Neural cell (in vitro differentiated cells): ENCODE results near the gene MEGF11. TPM values are rescaled to one million over a fixed set of nuclear protein-coding genes. Genes with fewer than 3 reads are reported as not detected.

ENCODE experiments used
- H2AFZ ChIP-seq: fragments of 200-600, 300-800 bp; sonication (generic), shearing (Covaris generic); 2 replicates; pipeline ENCODE4 v1.6.0; 2014; ENCODE audit warnings: low read depth, mild to moderate bottlenecking, antibody characterized with exemption, low read length, moderate library complexity
- H3F3A ChIP-seq: fragments of 200-600 bp; shearing (Covaris generic); 2 replicates; pipeline ENCODE4 v1.6.1; 2016; ENCODE audit warnings: mild to moderate bottlenecking, moderate library complexity, mixed read lengths, antibody characterized with exemption, low read length; ENCODE audit not compliant: insufficient read depth, poor library complexity, severe bottlenecking
- H3K27ac ChIP-seq: fragments of 200-600, 300-800 bp; sonication (generic), shearing (Covaris generic); 2 replicates; pipeline ENCODE4 v1.5.1; 2014; ENCODE audit warnings: mild to moderate bottlenecking, low read length, moderate library complexity
- H3K27me3 ChIP-seq: fragments of 300-800, 200-600 bp; sonication (generic), shearing (Covaris generic); 2 replicates; pipeline ENCODE4 v1.6.0; 2014; ENCODE audit warnings: mild to moderate bottlenecking, low read depth, low read length, moderate library complexity; ENCODE audit not compliant: insufficient read depth
- H3K36me3 ChIP-seq: fragments of 300-800, 200-600 bp; sonication (generic), shearing (Covaris generic); 2 replicates; pipeline ENCODE4 v1.5.1; 2014; ENCODE audit warnings: mild to moderate bottlenecking, antibody characterized with exemption, low read length, moderate library complexity; ENCODE audit not compliant: insufficient read depth
- H3K4me2 ChIP-seq: fragments of 300-800, 200-600 bp; sonication (generic), shearing (Covaris generic); 2 replicates; pipeline ENCODE4 v1.6.0; 2014; ENCODE audit warnings: mild to moderate bottlenecking, low read length
- H3K4me3 ChIP-seq: fragments of 300-800, 200-600 bp; sonication (generic), shearing (Covaris generic); 2 replicates; pipeline ENCODE4 v1.5.1; 2014; ENCODE audit warnings: mild to moderate bottlenecking, low read length, moderate library complexity
- H3K79me2 ChIP-seq: fragments of 200-600 bp; shearing (Covaris generic); replicated peaks from 2 replicates; pipeline ENCODE4 v1.6.0; 2014; ENCODE audit warnings: mild to moderate bottlenecking, low read length, moderate library complexity; ENCODE audit not compliant: insufficient read depth
- H3K9ac ChIP-seq: fragments of 300-800, 200-600 bp; sonication (generic), shearing (Covaris generic); 2 replicates; pipeline ENCODE4 v1.6.1; 2016; ENCODE audit warnings: mild to moderate bottlenecking, low read length, mixed read lengths
- H3K9me2 ChIP-seq: fragments of 200-600 bp; shearing (Covaris generic); 2 replicates; pipeline ENCODE4 v1.6.1; 2016; ENCODE audit warnings: mild to moderate bottlenecking, low read length, mixed read lengths; ENCODE audit not compliant: insufficient read depth
- H3K9me3 ChIP-seq: fragments of 200-600, 300-800 bp; sonication (generic), shearing (Covaris generic); 2 replicates; pipeline ENCODE4 v1.6.1; 2016; ENCODE audit warnings: mild to moderate bottlenecking, mixed run types, low read length, moderate library complexity, mixed read lengths
- H4K20me1 ChIP-seq: fragments of 200-600 bp; shearing (Covaris generic); 2 replicates; pipeline ENCODE4 v1.6.1; 2016; ENCODE audit warnings: mild to moderate bottlenecking, mixed run types; ENCODE audit not compliant: insufficient read depth
- EP300 ChIP-seq: fragments of 450-650 bp; conservative IDR thresholded peaks from 2 replicates; pipeline ENCODE4 v1.6.1; 2014; ENCODE audit warnings: antibody characterized with exemption, mild to moderate bottlenecking, moderate library complexity; ENCODE audit not compliant: poor library complexity, severe bottlenecking
- EZH2 ChIP-seq: fragments of 200-600, 300-800 bp; shearing (Covaris generic), sonication (generic); IDR thresholded peaks from 2 replicates; pipeline ENCODE4 v1.6.1; 2014; ENCODE audit warnings: antibody characterized with exemption, low read length, borderline replicate concordance, mild to moderate bottlenecking; ENCODE audit not compliant: insufficient read depth, poor library complexity, severe bottlenecking
- POLR2AphosphoS5 ChIP-seq: IDR thresholded peaks from 2 replicates; pipeline ENCODE4 v1.6.1; 2012
- RAD21 ChIP-seq: fragments of 450-650 bp; conservative IDR thresholded peaks from 2 replicates; pipeline ENCODE4 v1.6.1; 2014; ENCODE audit warnings: antibody characterized with exemption, mild to moderate bottlenecking, moderate library complexity
- REST ChIP-seq: IDR thresholded peaks from 2 replicates; pipeline ENCODE4 v1.6.1; 2012; ENCODE audit warnings: borderline replicate concordance
- SMC3 ChIP-seq: fragments of 450-650 bp; conservative IDR thresholded peaks from 2 replicates; pipeline ENCODE4 v1.6.1; 2014; ENCODE audit warnings: antibody characterized with exemption, mild to moderate bottlenecking, moderate library complexity; ENCODE audit not compliant: poor library complexity
- polyA plus RNA-seq: library from polyadenylated mRNA; depleted of rRNA; stranded (reverse); fragments of >200 nt; gene quantifications from 2 replicates; pipeline ENCODE4 v1.2.3, GENCODE V29; 2014
- TF ChIP-seq, protein P1 (sequence below): fragments of 450-650 bp; IDR thresholded peaks from 2 replicates; pipeline ENCODE4 v1.5.1; 2014; ENCODE audit warnings: antibody characterized with exemption, mild to moderate bottlenecking, moderate library complexity; ENCODE audit not compliant: poor library complexity, severe bottlenecking

MEGF11 gene
- polyA plus RNA-seq, 1 donor from 2014 or later, result 0.64 TPM

DNA sequence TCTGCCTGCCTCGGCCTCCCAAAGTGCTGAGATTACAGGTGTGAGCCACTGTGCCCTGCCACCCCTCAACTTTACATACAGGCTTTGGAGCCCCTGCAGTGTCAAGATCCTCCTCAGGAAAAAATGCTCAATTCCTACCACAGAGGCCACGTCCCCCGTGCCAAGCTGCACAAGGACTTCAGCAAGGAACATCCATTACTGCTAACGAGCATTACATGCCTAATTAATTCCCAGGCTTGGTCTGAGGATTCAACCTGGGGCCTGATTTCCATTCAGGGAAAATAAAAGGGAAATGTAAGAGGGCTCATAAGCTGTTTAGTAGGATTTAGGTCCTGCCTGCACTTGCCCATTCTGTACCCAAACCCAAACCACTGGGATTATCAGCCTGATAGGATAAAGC lies 222.9 kb downstream of the MEGF11 start:
- Histone ChIP-seq H2AFZ (no peak overlapping the region), H3K9ac (no peak overlapping the region), H4K20me1 (no peaks in the 10 kb centered on the region), H3F3A (no peaks in the 10 kb centered on the region), H3K27me3 (no peaks in the 10 kb centered on the region), H3K9me3 (no peaks in the 10 kb centered on the region), H3K79me2 (no peaks in the 10 kb centered on the region), H3K4me2 (no peak overlapping the region), H3K4me3 (no peak overlapping the region), H3K27ac (no peak overlapping the region), H3K9me2 (no peaks in the 10 kb centered on the region), H3K36me3 (no peaks in the 10 kb centered on the region)
- no peak for TF ChIP-seq RAD21
- no peak for TF ChIP-seq POLR2AphosphoS5
- no peak for TF ChIP-seq EZH2

- H3K4me2 ChIP-seq, result no peak overlapping the region
- no peak overlapping the region for H2AFZ ChIP-seq
- H3K79me2 ChIP-seq, result no peaks in the 10 kb centered on the region
- H3K27ac ChIP-seq, result no peak overlapping the region
- no peaks in the 10 kb centered on the region for H3K9me3 ChIP-seq
- no peaks in the 10 kb centered on the region for H3K9me2 ChIP-seq
- H3K36me3 ChIP-seq, result no peaks in the 10 kb centered on the region
- H3K27me3 ChIP-seq, result no peaks in the 10 kb centered on the region
- TF ChIP-seq EZH2, result no peak
- no peak for TF ChIP-seq POLR2AphosphoS5
- TF ChIP-seq REST, result no peak
- no peak for TF ChIP-seq RAD21
- no peak for TF ChIP-seq SMC3
- TF ChIP-seq EP300, result no peak
- no peak overlapping the region for H3K4me3 ChIP-seq
- no peak overlapping the region for H3K9ac ChIP-seq
- H4K20me1 ChIP-seq, result no peaks in the 10 kb centered on the region
- no peaks in the 10 kb centered on the region for H3F3A ChIP-seq
These were observed 223.9 kb downstream of the MEGF11 start for GRCh38 chr15:66029650-66030049.

GRCh38 chr15:66027268-66027805 lies 226.2 kb downstream of the MEGF11 start:
- TF ChIP-seq POLR2AphosphoS5 (no peak), EZH2 (no peak), EP300 (no peak)
- TF ChIP-seq, protein P1, sequence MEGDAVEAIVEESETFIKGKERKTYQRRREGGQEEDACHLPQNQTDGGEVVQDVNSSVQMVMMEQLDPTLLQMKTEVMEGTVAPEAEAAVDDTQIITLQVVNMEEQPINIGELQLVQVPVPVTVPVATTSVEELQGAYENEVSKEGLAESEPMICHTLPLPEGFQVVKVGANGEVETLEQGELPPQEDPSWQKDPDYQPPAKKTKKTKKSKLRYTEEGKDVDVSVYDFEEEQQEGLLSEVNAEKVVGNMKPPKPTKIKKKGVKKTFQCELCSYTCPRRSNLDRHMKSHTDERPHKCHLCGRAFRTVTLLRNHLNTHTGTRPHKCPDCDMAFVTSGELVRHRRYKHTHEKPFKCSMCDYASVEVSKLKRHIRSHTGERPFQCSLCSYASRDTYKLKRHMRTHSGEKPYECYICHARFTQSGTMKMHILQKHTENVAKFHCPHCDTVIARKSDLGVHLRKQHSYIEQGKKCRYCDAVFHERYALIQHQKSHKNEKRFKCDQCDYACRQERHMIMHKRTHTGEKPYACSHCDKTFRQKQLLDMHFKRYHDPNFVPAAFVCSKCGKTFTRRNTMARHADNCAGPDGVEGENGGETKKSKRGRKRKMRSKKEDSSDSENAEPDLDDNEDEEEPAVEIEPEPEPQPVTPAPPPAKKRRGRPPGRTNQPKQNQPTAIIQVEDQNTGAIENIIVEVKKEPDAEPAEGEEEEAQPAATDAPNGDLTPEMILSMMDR, result no peak
- no peaks in the 10 kb centered on the region for H3K36me3 ChIP-seq
- H3K27ac ChIP-seq, result no peak overlapping the region

More at GRCh38 chr15:66027268-66027805, 226.2 kb downstream of the MEGF11 start:
- Histone ChIP-seq H3K4me2 (no peak overlapping the region), H3K9ac (no peak overlapping the region), H3K9me2 (no peaks in the 10 kb centered on the region), H2AFZ (no peak overlapping the region), H4K20me1 (no peaks in the 10 kb centered on the region), H3K79me2 (no peaks in the 10 kb centered on the region), H3K9me3 (no peaks in the 10 kb centered on the region), H3K27me3 (no peaks in the 10 kb centered on the region), H3K4me3 (no peak overlapping the region), H3F3A (no peaks in the 10 kb centered on the region)
